CD4-positive, alpha-beta T cell treated with Interleukin-2 at 100 ng/mL for 4 hours (primary cell): ENCODE measurements around the gene ST8SIA6.
A peak's percentile ranks its signal among the peaks of the same experiment; 100 is the strongest.
"Not testable (repeated sequence)": the region's sequence is repeated elsewhere in the genome, so short reads cannot be mapped to it uniquely, and the experiment has no call there.

Experiments used
- DNase-seq: peaks from one replicate; pipeline ENCODE4 v3.0.0-alpha.2; 2020; ENCODE audit warnings: low spot score

Gene ST8SIA6, protein sequence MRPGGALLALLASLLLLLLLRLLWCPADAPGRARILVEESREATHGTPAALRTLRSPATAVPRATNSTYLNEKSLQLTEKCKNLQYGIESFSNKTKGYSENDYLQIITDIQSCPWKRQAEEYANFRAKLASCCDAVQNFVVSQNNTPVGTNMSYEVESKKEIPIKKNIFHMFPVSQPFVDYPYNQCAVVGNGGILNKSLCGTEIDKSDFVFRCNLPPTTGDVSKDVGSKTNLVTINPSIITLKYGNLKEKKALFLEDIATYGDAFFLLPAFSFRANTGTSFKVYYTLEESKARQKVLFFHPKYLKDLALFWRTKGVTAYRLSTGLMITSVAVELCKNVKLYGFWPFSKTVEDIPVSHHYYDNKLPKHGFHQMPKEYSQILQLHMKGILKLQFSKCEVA

DNA sequence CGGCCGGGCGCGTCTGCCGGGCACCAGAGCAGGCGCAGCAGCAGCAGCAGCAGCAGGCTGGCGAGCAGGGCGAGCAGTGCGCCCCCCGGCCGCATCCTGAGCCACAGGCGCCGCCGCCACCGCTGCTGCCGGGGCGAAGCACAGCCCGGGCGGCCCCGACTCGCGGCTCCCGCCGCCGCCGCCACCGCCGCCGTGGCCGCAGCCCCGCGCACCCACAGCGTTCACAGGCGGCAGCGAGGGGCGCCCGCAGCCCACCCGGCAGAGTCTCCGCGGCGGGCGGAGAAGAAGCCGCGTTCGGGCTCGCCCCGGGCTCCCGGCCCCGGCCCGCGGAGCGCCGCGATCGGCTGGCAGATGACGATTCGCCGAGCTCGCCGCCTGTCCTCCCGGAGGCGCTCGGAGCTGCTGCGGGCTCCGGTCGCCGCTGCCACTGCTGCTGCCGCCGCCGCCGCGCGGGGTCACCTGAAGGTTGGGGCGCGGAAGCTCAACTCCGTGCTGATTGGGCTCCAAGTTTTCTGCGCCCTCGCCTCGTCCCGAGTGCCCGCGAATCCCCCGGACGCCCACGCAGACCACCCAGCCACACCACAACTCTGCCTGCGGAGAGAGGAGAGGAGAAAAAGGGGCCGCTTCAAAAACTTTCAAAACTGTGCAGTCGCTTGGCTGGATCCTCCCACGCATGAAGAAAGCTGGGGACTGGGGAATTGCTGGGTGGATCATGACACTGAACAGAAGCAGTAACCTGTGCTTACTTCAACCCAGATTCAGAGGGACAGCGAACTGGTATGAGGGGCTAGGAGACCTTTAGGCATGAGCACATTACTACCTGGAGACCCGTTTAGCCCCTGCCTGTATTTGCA is at the start of gene ST8SIA6:
Gene ST8SIA6 (minus strand): TSS at position 435 of the 854 bp plus-strand sequence. CDS start 340 bp downstream, at position 95.
- DNase-seq: peak; percentile 56

DNA sequence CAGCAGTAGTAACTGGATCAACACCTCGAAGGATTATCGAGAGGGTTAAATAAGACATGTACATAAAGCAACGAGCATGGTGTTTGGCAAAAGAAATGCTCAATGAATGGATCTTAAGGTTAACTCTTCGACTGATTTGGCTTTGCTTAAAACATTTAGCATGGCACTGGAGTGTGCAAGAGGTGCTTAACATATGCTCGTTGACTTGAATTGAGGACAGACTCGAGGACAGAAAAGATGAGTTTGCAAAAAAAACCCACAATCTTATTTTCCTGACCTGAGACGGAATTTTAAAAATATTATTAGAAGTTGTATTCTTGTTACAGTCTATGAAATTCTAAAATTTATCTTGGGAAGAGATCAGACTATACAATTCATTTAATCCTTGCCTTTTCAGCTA is 49.4 kb upstream of the ST8SIA6 start:
- DNase-seq: no peak

DNA sequence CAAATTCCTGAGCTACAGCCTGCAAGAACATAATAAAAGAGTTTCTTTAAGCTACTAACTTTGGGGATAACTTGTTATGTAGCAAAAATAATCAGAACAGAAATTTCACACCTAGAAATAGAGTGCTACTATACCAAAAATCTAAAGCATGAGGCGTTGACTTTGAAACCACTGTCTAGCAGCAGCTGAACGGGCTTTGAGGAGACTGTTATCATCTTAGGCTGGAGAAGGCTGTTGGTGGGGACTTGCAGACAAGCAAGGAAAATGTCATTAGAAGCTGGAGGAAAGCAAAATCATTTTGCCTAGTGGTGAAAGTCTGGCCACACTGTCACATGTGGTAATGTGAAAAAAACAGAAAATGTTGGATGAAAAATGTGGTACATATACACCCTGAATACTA is 48.4 kb upstream of the ST8SIA6 start:
- DNase-seq: no peak

DNA sequence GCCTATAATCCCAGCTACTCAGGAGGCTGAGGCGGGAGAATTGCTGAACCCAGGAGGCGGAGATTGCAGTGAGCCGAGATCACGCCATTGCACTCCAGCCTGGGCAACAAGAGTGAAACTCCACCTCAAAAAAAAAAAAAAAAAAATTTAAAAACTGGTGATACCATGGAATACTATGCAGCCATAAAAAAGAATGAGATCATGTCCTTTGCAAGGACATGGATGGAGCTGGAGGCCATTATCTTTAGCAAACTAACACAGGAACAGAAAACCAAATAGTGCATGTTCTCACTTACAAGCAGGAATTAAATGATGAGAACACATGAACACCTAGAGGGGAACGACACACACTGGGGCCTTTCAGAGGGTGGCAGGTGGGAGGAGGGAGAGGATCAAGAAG is 44.6 kb upstream of the ST8SIA6 start:
- not testable (repeated sequence) for DNase-seq

DNA sequence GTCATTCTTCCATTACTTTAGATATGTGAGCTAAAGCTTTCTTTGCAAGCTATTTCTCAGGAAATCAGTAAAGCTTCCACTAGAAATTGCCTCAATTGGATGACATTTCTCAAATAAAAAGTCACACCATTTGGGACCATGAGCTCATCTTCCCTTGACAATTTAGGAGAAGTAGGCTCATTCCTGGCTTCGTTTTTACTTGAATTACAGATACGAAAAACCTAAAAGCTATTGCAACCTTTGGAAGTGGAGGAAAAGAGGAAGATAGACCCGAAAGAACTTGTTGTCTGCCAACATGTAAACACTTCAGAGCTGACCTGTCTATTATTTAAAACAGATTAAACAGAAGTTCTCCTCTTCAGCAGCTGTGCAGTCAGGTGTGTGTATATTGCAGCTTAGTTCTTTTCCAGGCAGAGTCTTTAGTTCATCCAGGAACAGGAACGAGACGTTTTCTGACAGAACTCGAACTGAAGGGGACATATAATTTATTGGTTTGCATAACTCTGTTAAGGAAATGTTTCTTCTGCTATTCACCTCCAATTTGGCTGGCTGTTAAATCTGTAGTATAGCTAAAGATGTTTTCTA is 43.1 kb upstream of the ST8SIA6 start:
- no peak for DNase-seq

DNA sequence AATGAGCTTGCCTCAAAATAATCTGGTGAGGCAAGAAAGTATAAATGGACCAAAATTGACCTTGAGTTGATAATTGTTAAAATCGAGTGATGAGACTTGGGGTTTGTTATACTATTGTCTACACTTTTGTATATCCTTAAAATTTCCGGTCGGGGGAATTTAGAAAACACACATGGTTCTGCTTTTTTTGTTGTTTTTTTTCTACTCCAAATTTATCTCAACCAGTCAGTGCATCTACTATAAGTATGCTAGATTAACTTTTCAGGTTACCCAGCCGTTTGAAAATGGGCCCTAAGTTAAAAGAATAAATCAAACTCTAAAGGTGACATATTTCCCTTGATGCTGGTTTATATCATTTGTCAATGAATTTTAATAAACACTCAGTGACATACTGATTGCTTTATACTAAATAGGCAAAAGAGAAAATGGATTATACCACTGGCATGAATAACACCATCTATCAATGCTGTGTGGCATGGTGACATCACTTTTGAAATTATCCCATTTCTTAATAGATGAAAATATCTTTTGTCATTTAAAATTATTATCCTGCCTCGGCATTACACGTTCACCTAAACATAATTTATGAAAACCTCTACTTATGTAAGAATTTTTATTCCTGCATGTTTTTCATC is 40.3 kb upstream of the ST8SIA6 start:
- DNase-seq: no peak

DNA sequence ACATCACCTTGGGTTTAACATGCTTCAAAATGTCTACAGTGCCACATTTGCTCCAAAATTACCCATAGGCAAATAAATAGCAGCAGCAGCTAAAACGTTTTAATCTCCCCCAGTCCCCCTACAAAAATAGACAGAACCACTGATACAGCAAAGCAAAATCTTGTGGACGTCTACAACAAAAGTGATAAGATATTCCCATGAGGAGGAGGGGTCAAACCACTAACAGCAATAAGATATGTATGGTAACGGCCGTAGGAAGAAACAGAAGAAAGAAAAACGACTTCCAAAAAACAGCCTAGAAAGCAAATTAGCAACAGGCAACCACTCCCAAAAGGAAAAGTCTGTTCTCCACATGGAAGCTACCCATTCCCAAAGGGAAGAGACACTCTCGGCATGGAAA is 34.5 kb upstream of the ST8SIA6 start:
- DNase-seq: no peak

DNA sequence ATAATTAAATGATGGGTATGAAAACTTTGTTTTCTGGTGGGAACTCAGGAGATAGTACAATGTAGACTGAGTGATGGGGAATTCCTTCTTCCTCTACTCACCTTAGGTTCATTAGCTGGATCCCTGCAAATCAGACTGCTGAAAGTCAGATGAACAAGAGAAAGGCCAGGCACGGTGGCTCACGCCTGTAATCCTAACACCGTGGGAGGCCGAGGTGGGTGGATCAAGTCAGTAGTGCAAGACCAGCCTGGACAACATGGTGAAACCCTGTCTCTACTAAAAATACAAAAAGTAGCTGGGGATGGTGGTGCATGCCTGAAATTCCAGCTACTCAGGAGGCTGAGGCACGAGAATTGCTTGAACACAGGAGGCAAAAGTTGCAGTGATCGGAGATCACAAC is 28.7 kb upstream of the ST8SIA6 start:
- no peak for DNase-seq

DNA sequence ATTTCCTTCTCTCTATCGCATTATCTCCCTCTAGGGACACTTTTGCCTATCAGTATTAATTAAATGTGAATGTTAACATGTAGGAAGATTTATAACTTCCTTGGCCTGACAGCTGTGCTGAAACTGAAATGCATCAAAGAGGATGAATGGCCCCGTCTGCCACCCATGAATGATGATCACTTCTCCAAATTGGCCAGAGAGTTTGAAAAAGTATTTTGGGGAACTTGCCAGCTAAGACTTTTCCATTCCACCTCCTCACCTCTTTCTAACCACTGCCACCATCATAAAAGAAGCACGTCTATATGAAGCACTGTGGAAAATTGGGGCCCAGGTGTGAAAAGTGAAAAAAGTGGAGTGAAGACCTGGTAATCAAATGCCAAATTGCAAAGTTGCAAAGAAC is 25.4 kb upstream of the ST8SIA6 start:
- DNase-seq: no peak

DNA sequence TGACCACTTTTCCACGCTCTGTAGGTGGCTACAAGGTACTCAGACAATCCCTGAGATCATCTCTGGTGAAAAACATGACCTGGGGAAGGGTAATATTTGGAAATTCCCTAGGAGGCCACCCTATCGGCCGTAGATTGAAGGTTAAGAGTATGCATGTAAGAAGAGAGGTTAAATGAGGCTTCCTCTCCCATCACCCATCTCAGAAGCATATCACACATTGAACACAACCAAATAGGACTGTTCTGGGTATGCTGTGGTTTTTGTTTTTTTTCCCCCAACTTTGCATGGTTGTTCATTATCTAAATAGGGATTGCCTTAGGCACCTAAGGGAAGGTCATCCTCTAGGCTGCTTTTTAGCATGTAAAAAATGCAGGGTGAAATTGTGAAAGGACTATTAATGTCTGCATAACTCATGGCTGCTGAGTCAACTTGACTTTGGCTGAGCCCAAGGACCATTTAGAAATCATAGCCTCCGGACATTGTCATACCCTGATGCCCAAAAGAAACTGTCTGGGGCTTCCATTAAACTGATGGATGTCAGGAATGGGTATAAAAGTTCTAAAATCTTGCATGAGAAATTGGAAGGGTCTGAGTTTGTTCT is 24.7 kb upstream of the ST8SIA6 start:
- DNase-seq: no peak

DNA sequence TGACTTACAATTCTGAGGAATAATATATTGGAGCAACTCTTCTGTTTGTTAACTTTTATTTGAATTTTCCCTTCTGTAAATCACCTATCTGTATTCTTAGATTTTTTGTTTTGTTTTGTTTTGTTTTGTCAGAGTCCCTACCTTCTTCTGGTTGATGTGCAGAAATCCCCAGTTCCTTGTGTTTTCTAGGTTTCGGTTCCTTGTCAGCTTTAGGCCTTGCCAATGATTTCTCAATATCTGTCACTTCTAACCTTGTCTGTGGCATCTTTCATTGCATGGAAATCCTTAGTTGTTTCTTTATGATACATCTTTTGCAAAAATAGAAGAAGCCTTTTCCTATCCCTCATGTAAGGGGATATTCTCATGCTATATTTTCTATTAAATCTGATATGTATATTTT is 21.7 kb upstream of the ST8SIA6 start:
- no peak for DNase-seq

DNA sequence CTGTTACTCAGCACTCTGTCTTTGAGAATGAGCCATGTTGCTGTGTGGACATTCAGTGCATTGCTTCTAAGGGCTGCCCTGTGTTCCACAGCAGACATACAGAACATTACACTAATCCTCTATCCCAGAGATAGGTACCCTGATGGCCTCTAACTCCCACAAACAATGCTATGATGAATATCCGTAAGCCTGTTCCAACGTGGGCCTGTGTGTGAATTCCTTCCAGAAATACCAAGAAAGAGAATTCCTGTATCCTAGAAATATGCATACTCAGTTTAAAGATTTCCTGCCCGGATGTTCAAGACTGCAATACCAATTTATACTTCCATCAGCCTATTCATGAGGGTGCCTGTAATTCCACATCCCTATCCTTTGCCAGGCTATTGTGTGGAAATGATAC is 21.3 kb upstream of the ST8SIA6 start:
- DNase-seq: no peak

DNA sequence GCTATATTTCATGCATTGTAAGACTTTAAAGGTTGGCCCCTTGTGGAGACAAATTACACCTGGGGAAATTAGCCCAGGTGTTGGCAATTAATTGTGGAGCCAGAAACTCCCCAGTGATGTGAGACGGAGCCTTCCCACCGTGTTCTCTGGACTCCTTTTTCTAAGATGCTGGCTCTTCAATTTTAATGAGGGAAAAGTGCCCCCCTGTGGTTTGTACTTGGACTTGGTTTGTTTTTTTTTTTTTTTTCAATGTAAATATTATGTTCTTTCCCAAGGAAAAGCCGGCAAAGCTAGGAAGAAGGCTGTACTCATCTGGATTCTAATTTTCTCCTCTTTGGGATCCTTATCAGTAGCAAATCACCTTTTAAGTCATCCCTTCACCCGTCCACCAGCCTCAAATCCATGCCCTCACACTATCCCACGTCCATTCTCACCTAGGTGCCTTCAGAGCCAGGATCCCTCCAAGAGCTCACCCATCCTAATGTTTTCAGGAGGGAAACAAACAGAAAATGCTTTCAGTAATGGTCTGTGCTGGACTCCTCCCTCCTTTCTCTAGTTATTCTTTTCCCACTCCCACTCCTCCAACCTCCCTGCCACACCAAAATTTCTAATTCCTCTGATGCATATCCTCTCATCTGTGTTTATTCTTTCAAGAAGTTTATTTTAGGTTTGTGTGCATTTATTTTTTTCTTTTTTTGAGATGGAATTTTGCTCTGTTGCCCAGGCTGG is 20.4 kb upstream of the ST8SIA6 start:
- DNase-seq: no peak

DNA sequence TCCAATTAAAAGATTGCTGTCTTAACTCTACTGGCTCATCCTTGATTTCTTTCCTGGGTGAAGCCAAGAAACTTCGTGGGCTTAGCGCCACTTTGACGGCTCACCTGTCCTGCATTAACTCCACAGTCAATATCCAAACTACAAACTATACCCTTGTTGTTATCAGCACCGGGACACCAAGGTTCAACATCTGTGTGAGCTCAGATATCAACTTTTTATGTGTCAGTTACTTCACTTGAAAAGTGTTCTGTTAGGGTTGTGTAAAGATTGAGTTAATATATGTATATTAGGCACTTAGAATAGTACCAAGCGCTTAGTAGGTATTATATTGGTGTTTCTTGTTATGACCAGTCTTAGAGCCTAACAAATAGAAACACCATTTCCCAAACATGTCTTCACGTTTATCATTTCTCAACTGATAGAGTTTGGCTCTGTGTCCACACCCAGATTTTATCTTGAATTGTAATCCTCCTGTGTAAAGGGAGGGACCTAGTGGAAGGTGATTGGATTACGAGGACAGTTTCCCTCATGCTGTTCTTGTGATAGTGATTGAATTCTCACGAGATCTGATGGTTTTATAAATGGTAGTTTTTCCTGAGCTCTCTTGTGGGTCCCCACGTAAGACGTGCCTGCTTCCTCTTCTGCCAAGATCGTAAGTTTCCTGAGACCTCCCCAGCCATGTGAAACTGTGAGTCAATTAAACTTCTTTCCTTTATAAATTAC is 19.0 kb upstream of the ST8SIA6 start:
- DNase-seq: no peak

DNA sequence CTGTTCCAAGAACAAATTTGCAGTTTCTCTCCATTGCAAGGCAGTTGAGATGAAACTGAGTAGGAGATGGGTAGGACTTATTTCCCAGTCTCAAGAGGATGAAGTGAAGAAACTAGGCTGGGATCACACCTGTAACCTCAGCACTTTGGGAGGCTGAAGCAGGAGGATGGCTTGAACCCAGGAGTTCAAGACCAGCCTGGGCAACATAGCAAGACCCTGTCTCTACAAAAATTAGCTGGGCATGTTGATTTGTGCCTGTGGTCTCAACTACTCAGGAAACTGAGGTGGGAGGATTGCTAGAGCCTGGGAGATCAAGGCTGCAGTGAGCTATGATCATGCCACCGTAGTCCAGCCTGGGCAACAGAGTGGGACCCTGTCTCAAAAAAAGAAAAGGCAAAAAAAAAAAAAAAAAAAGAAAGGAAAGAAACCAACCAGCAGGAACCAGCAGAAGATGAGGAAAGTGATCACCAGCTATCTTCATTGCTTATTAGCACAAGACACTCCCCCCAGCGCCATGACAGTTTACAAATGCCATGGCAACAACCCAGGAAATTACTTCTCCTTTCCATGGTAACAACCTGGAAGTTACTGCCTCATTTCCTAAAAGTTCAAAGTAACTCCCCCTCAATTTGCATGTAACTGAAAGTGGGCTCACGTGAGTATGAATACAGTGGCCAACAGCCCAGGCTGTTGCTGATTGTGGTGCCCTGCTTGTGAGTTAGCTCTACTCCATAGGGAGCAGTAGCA is 18.3 kb upstream of the ST8SIA6 start:
- DNase-seq: no peak

DNA sequence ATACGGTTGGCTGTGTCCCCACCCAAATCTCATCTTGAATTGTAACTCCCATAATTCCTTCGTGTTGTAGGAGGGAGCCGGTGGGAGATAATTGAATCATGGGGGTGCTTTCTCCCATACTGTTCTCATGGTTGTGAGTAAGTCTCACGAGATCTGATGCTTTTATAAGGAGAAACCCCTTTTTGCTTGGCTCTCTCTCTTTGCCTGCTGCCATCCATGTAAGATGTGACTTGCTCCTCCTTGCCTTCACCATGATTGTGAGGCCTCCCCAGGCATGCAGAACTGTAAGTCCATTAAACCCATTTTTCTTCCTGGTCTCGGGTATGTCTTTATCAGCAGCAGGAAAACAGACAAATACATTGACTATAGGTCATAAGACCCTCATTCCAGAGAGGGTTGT is 15.9 kb upstream of the ST8SIA6 start:
- no peak for DNase-seq

DNA sequence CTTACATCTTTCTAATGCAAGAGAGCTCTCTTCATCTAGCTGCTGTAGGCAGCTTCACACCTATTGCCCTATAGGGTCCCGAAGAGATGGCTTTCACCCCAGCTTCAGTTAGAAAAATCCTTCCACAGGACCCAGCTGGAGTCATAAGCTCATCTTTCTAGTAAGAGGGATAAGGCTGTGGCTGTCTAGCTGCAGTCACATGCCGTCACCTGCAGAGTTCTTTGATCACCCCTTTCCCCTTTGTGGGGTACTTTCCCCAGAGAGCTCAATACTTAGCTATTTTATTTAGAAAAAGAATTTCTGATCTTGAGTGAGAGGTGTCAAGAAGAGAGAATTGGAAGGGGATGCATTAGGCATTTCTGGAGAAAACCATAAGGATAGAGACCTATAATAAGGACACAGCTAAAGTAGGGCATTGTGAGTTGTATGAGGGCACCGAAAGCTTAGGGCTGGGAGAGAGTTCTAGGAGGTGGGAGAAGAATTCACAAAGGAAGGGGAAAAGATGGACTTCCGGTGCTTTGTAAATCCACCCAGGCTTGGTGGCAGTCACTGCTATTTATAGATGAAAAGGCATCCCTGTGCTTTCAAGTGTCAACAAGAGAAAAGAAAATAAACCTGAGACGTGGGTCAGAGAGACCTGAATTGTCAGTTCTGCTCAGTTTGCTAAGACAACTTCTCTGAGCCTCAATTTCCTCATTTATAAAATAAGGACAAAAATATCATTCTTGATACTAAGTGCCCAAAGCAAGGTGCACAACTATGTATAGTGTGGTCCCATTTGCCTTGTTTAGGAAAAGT is 11.1 kb upstream of the ST8SIA6 start:
- DNase-seq: no peak

DNA sequence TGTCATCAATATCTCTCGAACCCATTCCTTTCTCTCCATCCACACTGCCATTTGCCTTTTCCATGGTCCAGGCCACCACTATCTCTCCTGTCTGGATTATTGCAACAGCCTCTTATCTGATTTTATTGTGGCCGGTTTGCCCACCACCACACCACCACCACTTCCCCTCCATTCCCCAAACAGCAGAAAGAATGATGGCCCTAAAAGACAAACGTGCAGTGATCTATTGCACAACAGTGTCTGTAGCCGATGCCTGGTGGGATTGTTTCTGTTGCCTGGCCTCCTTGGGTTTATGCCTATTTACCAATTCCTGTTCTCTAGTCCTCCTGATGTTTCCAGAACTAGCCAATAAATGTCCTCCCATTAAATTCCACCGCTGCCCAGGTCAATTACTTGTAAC is 10.2 kb upstream of the ST8SIA6 start:
- DNase-seq: no peak

DNA sequence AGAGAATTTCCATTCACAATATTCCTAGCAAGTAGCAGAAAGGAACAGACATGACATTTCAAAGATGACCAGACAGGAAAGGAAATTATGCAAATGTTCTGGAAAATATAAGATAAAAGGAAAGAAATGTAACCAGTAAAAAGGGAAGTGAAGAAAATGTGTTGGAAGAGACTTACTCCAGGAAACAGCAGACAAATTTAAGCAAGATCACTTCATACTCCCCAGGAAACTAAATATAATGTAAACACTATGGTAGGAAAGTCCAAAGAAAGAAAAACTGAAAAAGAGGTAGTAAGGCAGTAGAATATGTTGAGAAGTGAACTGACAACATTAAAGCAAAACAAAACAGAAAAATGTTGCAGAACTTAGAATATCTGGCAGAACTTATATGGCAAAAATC is 6.4 kb upstream of the ST8SIA6 start:
- no peak for DNase-seq
